Testis (tissue), 2 donors: Measurements from ENCODE around the gene MAB21L4.

Experiments
- CTCF ChIP-seq, 3 experiments: fragments of 450-650 bp in 2 of 3; fragments of 200-600 bp in 1 of 3; sonication (generic) in 1 of 3; IDR thresholded peaks; one replicate each; pipeline ENCODE4 v1.5.1; 2016 to 2019; ENCODE audit warnings: antibody characterized with exemption in 3 of 3, mild to moderate bottlenecking in 2 of 3, moderate library complexity in 1 of 3
- POLR2A ChIP-seq: fragments of 450-650 bp; IDR thresholded peaks from one replicate; pipeline ENCODE4 v1.6.1; 2017; ENCODE audit warnings: antibody characterized with exemption, mild to moderate bottlenecking, moderate library complexity

GRCh38 chr2:240899468-240899865 is 3.5 kb upstream of the MAB21L4 start:
- TF ChIP-seq CTCF (IDR thresholded peaks at IDR 0.05): no peak
- no peak for TF ChIP-seq POLR2A
